Fibroblast of upper back skin (primary cell): Measurements from ENCODE around the gene SH3RF3.

ENCODE experiments used
- DNase-seq: peaks from one replicate; pipeline ENCODE4 v3.0.0-alpha.2; 2013

The SH3RF3 gene

GRCh38 chr2:109404681-109405080, 275.7 kb downstream of the SH3RF3 start:
- DNase-seq, result no peak

- DNase-seq, result no peak
Measured at GRCh38 chr2:109405873-109406272, 276.9 kb downstream of the SH3RF3 start.

- no peak for DNase-seq
Measured at GRCh38 chr2:109406301-109406700, 277.3 kb downstream of the SH3RF3 start.

GRCh38 chr2:109407276-109408042, 278.5 kb downstream of the SH3RF3 start:
- DNase-seq, result no peak

- DNase-seq, result no peak
Measured at GRCh38 chr2:109408043-109408335, 279.0 kb downstream of the SH3RF3 start.

- no peak for DNase-seq
Measured at GRCh38 chr2:109409321-109410038, 280.5 kb downstream of the SH3RF3 start.

GRCh38 chr2:109410039-109410815, 281.2 kb downstream of the SH3RF3 start:
- peak; percentile 18 for DNase-seq

GRCh38 chr2:109411640-109412325, 282.8 kb downstream of the SH3RF3 start:
- DNase-seq, result no peak

- DNase-seq, result no peak
Measured at GRCh38 chr2:109415581-109416013, 286.6 kb downstream of the SH3RF3 start.

GRCh38 chr2:109417701-109418335, 288.8 kb downstream of the SH3RF3 start:
- no peak for DNase-seq

GRCh38 chr2:109418716-109419115, 289.7 kb downstream of the SH3RF3 start:
- DNase-seq, result no peak

- no peak for DNase-seq
Measured at GRCh38 chr2:109419171-109419756, 290.3 kb downstream of the SH3RF3 start.

GRCh38 chr2:109419960-109420370, 291.0 kb downstream of the SH3RF3 start:
- DNase-seq, result no peak

- DNase-seq, result no peak
Measured at GRCh38 chr2:109421101-109421500, 292.1 kb downstream of the SH3RF3 start.

- DNase-seq, result no peak
Measured at GRCh38 chr2:109421642-109422041, 292.6 kb downstream of the SH3RF3 start.

- DNase-seq, result no peak
Measured at GRCh38 chr2:109422071-109422757, 293.2 kb downstream of the SH3RF3 start.

GRCh38 chr2:109422758-109423500, 293.9 kb downstream of the SH3RF3 start:
- DNase-seq, result no peak

- no peak for DNase-seq
Measured at GRCh38 chr2:109423556-109424359, 294.8 kb downstream of the SH3RF3 start.

GRCh38 chr2:109425411-109425810, 296.4 kb downstream of the SH3RF3 start:
- no peak for DNase-seq

- DNase-seq, result no peak
Measured at GRCh38 chr2:109427661-109428091, 298.7 kb downstream of the SH3RF3 start.
